ENCODE measurements around the gene ZDHHC7. TPM values are rescaled to one million over a fixed set of nuclear protein-coding genes. Genes with fewer than 3 reads are reported as not detected.
A peak's percentile ranks its signal among the peaks of the same experiment; 100 is the strongest.

The ZDHHC7 gene
- total and polyA plus RNA-seq, 2 of the 8 experiments (the other 6 are each of a cell fraction or from before 2014, with no cell fraction given) = 40.5 to 56.3 TPM

DNA sequence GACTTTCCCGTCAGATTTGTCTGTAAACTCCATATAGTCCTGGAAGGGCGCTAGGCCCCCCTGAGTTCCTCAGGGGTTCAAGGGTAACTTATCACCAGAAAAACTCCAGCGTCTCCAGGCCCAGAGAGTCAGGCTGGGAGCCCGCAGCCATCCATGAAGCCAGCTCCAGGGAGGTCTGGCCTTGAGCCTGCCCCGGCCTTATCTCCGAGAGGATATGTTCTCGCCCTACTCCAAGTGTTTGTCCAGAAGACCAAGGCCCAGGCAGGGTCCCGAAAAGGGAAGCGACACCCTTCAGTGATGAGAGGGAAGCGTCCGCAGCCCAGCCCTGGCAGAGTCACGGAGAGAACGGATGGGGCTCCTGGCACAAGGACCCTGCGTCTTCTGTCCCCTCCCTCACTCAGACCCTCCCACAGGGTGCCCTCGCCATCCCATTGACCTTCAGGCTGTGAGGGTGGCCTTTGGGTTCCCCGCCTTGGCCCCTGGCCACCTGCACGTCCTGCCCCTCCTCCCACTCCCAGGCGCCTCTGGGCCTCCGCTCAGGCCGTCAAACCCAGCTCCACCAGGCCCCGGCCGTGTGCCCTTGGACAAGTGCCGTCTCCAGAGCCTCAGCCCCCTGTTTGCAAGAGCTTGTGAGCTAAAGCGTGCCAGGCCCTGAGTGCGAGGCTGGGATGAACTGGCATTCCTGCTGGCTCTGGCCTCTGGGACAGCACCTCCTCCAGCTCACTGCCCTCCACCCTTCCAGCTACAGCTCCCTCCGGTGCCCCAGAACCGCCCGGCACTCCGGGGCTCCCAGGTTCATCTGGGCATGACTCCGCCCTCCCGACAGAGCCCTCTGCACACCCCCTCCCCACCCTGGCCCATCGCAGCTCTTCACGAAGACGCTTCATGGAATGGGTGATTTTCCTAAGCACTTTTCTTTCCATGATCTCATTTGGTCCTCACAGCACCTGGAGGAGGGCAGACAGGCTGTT is 83.4 kb downstream of the ZDHHC7 start:
- no peak overlapping the region for H3K14ac ChIP-seq (ENCODE audit: insufficient read length)
- H2BK15ac ChIP-seq (ENCODE audit: low read length) = no peak overlapping the region
- peak overlapping the region; percentile 53 for H4K8ac ChIP-seq (ENCODE audit: extremely low read depth, insufficient read depth, low read length)
- peaks cover 7% of the 10 kb centered on the region; the same call in 1 of the 2 replicates for H3K23me2 ChIP-seq (ENCODE audit: low read depth, low read length)
- no peak overlapping the region for H2BK20ac ChIP-seq (ENCODE audit: low read length)
- no peak for FAIRE-seq
- no peaks in the 10 kb centered on the region for H3K36me3 ChIP-seq (ENCODE audit: control insufficient read depth in 2 of 4, insufficient read depth in 4 of 4, low read length in 3 of 4)
- H3K9ac ChIP-seq (replicated peaks in 1 of 4; ENCODE audit: extremely low read depth in 1 of 4, low read depth in 3 of 4, low read length in 3 of 4) = no peak overlapping the region
- H3K4ac ChIP-seq (replicated peaks; ENCODE audit: insufficient read length, low read depth, low read length) = no peak overlapping the region
- DNase-seq (ENCODE audit: low read depth in 1 of 2, low spot score in 2 of 2) = no peak
- H3K23ac ChIP-seq (ENCODE audit: insufficient read length) = no peak overlapping the region
- no peak overlapping the region for H3K4me3 ChIP-seq (ENCODE audit: extremely low read depth in 1 of 4, insufficient read depth in 2 of 4, low read depth in 3 of 4, low read length in 4 of 4)
- no peak overlapping the region for H3K56ac ChIP-seq (replicated peaks; ENCODE audit: insufficient read length, low read depth, low read length)
- H3K79me1 ChIP-seq (ENCODE audit: low read depth, low read length) = no peaks in the 10 kb centered on the region
- H3K27me3 ChIP-seq (replicated peaks in 1 of 4; ENCODE audit: control insufficient read depth in 3 of 4, extremely low read depth in 1 of 4, insufficient read depth in 3 of 4, low read length in 3 of 4) = no peaks in the 10 kb centered on the region
- no peak overlapping the region for H3K27ac ChIP-seq (ENCODE audit: low read depth, low read length)
- H2BK120ac ChIP-seq (replicated peaks; ENCODE audit: low read depth, low read length) = no peak overlapping the region
- peaks cover 0 to 2% of the 10 kb centered on the region in 2 experiments for H4K20me1 ChIP-seq (replicated peaks in 1 of 2; ENCODE audit: control insufficient read depth in 1 of 2, insufficient read depth in 2 of 2, low read length in 2 of 2)
- H2AK5ac ChIP-seq (ENCODE audit: low read depth, low read length) = no peak overlapping the region
- no peak overlapping the region for H4K5ac ChIP-seq (ENCODE audit: insufficient read length, low read depth, low read length)
- H3K4me1 ChIP-seq (replicated peaks in 1 of 4; ENCODE audit: control insufficient read depth in 3 of 4, insufficient read depth in 4 of 4, low read length in 3 of 4) = peaks cover 0 to 2% (median 0%) of the 10 kb centered on the region in 4 experiments; a peak in 1 of 7 replicates
- CTCF ChIA-PET (ENCODE audit: partially characterized antibody) = interaction anchor here (0.9 to 6.3 kb wide), 7 partner anchors 26 to 1589 kb away, joined by 3 to 170 read pairs (median 3); no protein-coding TSS in a partner anchor
- no peak overlapping the region for H3K18ac ChIP-seq (ENCODE audit: extremely low read depth, low read length)
- POLR2A ChIA-PET (ENCODE audit: partially characterized antibody) = interaction anchor here (0.5 to 1.0 kb wide), 2 partner anchors 12 to 48 kb away, joined by 3 read pairs; no protein-coding TSS in a partner anchor
- H3K4me2 ChIP-seq (ENCODE audit: insufficient read depth in 1 of 2, low read depth in 2 of 2, low read length in 2 of 2) = no peak overlapping the region
- no peak overlapping the region for H2BK5ac ChIP-seq (ENCODE audit: low read depth, low read length)
- no peaks in the 10 kb centered on the region for H3K79me2 ChIP-seq (ENCODE audit: control insufficient read depth in 1 of 2, insufficient read depth in 2 of 2, low read length in 2 of 2)
- H2BK12ac ChIP-seq (ENCODE audit: low read depth, low read length) = no peak overlapping the region
- 82% methylated on average over 34 of the region's 34 CpGs; no CpG with 5 or more reads in 1 of the 2 experiments for WGBS, 2 experiments (ENCODE audit: extremely low coverage in 1 of 2, insufficient coverage in 1 of 2, insufficient read length in 1 of 2, insufficient replicate concordance in 2 of 2, low coverage in 1 of 2, low lambda C conversion rate in 2 of 2, missing lambda C conversion rate in 1 of 2)
- H2AFZ ChIP-seq (ENCODE audit: low read length) = no peak overlapping the region
- H3K9me3 ChIP-seq (ENCODE audit: insufficient read depth in 2 of 2, low read depth in 1 of 2, low read length in 1 of 2) = 0 out of 4 replicates have a peak, but pooled peaks cover 0 to 3% of the 10 kb centered on the region in 2 experiments
- H4K91ac ChIP-seq (replicated peaks; ENCODE audit: insufficient read length, low read length) = no peak overlapping the region
- no peak for TF ChIP-seq SRF (IDR thresholded peaks at IDR 0.05; ENCODE audit: low read depth, low read length)

All from H1 (cell line).